Dedifferentiated amniotic fluid mesenchymal stem cell (primary cell): Measurements from ENCODE around the gene SYT9.
"Not testable (repeated sequence)": the region's sequence is repeated elsewhere in the genome, so short reads cannot be mapped to it uniquely, and the experiment has no call there.

Experiments used
- DNase-seq: peaks from one replicate; pipeline ENCODE4 v3.0.0-alpha.2; 2016; ENCODE audit errors: extremely low spot score

The SYT9 gene

DNA sequence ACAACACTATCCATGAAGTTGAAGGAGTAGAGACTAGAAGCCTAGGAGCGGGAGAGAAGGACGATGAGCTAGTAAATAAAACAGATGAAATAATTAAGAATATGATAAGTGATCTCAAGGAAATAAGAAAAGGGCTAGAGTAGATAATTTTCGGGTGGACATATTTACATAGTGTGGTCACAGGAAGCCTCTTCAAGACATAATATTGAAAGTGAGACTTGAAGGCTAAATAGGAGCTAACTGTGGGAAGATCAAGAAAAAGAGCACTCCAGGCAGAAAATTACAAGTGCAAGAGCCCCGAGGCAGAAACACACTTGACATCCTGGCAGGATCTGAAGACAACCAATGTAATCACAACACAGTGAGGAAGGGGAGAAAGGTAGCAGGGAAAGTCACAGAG, 250.2 kb downstream of the SYT9 start:
- DNase-seq, result no peak

DNA sequence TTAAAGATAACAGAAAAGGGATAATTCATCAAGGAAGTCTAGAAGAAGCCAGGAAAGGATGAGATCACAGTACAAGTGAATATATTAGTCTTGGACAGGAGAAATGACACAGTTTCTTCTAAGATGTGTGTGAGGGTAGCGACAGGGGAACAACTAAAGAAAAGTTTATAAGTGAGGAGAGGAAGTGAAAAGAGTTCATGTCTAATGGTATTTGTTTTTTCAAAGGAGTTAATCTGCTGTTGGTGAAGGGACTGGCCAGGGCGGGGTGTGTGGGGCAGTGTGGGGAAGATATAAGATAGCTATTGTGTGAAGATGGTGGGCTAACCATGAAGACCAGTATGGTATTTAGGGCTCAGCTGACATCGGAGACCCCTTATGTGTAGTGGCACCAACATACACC, 254.5 kb downstream of the SYT9 start:
- DNase-seq, result no peak

DNA sequence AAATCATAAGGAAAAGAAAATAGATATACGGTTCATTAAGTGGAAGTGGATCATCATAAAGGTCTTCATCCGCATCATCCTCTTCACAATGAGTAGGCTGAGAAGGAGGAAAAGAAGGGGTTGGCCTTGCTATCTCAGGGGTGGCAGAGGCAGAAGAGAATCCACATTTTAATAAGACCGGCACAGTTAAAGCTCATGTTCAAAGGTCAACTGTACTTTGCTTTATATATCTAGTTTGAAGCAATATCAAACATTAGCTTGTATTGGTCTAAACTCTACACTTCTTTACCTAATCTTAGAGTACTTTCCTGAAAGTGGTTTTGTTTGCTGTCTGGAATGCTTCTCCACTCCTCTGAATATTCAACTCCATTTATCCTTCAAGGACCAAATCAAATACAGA, 256.4 kb downstream of the SYT9 start:
- no peak for DNase-seq

DNA sequence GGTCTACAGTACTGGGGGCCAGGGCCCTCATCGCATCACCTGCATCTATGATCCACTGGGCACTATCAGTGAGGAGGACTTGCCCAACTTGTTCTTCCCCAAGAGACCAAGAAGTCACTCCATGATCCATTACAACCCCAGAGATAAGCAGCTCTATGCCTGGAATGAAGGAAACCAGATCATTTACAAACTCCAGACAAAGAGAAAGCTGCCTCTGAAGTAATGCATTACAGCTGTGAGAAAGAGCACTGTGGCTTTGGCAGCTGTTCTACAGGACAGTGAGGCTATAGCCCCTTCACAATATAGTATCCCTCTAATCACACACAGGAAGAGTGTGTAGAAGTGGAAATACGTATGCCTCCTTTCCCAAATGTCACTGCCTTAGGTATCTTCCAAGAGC, 258.3 kb downstream of the SYT9 start:
- no peak for DNase-seq

DNA sequence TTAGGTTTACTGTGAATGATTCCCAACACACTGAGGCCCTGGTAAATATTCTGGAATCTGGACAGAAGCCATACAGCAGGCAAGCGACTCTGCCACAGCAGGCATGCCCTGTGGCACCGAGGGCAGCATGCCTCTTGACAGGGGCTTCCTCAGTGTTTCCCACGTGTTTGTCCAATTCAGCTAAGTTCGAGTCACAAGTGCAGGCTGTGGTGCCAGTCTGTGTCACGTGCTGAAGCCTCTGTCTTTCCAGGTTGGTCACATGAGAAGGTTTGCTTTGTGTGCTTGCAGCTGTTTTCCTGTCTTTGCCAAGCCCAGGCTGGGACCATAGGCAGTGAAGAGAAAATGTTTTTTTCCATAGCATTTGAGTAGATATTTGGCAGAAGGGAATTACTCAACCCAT, 259.7 kb downstream of the SYT9 start:
- no peak for DNase-seq

DNA sequence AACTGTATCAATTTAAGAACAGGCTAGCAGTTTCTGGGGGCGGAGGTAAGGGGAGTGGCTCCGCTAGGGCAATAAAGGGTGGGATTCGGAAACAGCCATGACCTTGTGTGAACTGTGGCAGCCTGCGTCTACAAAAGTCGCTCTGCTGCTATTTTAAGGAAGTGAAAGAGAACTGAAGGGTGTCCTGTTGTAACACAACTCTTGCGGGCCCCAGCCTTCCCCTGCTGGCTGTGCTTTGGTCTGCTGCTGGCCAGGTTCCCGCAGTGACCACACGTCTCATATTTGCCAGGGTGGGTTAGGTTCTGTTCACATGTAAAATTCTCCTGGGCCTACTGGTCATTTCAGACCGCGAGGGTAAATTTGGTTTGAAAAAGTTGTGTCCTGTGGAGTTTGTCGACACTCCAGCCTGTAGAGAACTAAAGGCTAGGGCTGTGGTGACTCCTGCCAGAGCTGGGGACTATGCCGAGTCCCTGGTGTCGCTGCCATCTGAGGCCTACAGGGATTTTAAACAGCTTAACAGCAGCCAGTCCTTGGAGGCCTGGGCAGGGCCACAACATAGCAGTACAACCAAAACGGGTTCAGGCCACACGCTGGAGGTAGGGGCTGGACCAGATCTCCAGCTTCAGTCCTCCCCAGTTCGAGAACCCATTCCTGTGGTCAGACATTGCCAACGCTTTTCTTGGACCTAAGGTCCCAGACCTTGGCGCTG, 261.0 kb downstream of the SYT9 start:
- DNase-seq, result no peak

DNA sequence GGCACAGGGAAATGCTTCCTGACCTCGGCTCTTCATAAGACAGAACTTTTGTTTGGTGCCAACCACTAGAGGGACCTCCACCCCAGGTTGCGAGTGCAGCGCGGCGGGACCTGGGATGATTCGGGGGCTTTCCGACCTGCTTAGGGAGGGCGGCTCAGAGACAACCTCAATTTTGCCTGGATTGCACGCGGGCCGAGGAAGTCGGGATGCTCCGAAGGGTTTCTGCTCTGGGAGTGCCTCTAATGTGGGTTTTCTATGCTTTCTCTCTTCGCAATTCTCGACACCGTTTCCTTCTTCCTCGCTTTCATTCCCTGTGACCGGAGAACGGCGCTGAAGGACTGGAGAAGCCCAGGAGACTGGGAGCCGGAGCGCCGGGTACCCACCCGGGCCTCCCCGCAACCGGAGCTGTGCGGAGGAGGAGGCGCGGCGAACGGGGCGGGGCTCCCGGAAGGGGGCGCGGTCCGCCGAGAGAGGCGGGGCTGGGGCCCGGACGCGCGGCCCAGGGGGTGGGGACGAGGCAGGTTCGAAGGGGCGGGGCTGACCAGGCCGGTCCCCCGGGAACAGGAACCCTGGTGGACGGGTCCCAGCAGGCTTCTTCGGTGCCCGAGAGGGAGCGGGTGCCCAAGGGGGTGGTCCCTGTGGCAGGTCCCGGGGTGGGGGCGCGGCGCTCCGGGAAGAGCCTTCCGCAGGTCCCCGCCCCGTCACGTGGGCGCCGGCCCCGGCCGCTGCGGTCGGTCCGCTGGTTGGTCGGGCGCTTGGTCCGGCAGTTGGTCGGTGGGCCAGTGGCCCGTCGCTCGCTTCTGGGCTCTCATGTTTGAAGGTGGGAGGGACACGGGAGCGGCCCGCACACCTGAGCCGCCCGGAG, 261.8 kb downstream of the SYT9 start, which contains the start of gene PPFIBP2:
TSS of gene PPFIBP2 (plus strand) at position 766 of the 865 bp plus-strand sequence. CDS start 35,477 bp downstream, outside the sequence.
- peak; percentile 55 for DNase-seq

DNA sequence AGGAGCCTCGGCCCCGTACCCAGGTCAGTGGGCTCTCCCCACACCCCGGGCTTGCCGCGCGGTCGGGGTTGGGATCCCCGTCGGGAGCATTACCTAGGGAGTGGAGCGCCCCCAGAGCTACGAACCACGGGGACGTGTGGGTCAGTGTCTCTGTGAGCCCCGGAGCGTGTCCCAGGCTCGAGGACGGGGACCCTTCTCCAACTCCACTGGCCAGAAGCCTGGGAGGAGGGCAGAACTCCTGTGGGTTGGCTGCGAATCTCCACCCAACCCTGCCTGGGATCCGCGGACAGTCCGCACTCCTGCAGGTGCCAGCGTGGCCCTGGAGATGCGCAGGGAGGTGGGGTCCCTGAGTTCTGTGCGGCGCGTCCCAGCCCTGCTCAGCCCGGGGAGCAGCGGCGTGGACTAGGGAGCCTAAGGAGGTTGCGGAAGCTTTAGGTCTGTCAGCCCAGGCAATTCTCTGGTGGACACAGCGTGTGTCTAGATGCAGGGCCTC, 262.4 kb downstream of the SYT9 start:
- DNase-seq, result no peak

DNA sequence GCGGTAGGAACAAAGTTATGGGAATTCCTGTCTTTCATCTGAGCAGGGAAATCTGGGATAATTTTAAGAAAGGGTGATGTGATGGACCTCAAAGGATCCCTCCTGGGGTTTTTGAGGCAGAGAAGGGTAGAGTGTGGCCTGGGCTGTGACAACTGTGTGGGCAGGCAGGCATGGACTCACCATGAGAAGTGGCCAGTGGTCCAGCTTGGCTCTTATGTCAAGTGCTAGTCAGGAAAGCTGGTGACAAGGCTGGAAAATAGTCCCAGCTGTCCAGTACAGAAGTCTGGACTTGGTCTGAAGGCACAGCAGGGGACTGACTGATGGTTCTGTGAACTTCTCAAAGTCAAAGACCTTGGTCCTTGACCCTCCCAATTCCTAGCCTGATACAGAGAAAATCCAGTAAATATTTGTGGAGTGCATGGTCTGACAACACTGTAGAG, 263.8 kb downstream of the SYT9 start:
- DNase-seq, result no peak

DNA sequence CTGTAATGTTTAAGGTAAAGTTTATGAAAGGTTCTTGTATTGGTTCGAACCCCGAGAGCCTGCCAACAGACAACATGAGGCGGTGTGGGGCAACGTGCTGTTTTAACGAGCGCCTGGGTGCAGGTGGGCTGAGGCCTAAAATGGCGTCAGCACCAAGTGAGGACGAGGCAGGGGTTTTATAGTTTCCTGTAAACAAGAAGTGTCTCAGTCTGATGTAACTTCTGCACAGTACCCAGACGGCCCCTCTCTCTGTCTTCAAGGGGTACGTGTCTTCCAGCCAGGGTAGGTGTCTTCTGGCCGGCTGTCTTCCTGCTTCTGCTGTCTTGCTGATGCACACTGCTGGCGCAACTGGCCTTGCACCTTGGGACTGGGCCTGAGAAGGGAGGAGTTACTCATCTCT, 264.8 kb downstream of the SYT9 start:
- DNase-seq, result no peak

DNA sequence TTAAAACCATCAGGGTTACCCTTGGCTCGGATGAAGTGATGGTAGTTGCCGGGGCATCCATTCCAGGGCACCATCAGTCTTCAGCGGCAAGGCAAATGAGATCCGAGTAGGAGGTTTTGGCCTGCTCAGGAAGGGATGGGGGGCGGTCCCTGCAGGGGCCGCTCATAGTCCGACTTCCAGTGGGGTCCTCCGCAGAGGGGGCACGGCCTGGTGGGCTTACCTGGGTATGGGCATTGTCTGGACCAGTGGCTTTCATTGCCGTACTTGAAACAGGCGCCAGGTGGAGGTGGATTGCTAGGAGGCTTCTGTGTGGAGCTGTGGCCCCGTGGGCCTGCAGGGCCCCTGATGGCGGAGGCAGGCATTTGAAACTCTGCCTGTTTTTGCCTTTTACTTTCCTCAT, 266.0 kb downstream of the SYT9 start:
- not testable (repeated sequence) for DNase-seq
